Left lung (tissue), 10 donors: ENCODE results near the gene FLYWCH2. TPM values are rescaled to one million over a fixed set of nuclear protein-coding genes. Genes with fewer than 3 reads are reported as not detected.
A peak's percentile ranks its signal among the peaks of the same experiment; 100 is the strongest.

Experiments used
- ATAC-seq: fragments of 200-7000 bp; cut with Tn5 transposase; one replicate; pipeline ENCODE4 v1.9.1; 2020; ENCODE audit warnings: moderate library complexity
- DNase-seq, 4 donors: peaks; one replicate each; pipeline ENCODE4 v3.0.0-alpha.2; 2013 to 2020
- H3K27ac ChIP-seq, 2 donors: fragments of 200-600 bp; sonication (generic) in 1 of 2; one replicate each; pipeline versions ENCODE4 v1.5.0 to v1.8.0; 2020 to 2021
- H3K27me3 ChIP-seq, 2 donors: fragments of 200-600 bp; sonication (generic) in 1 of 2; one replicate each; pipeline versions ENCODE4 v1.5.0 to v1.8.0; 2020 to 2021
- H3K36me3 ChIP-seq, 2 donors: fragments of 200-600 bp; sonication (generic) in 1 of 2; one replicate each; pipeline versions ENCODE4 v1.5.0 to v1.8.0; 2020 to 2021
- H3K4me1 ChIP-seq, 2 donors: fragments of 200-600 bp; one replicate each; pipeline ENCODE4 v1.8.0; 2021
- H3K4me3 ChIP-seq, 2 donors: fragments of 200-600 bp; sonication (generic) in 1 of 2; one replicate each; pipeline versions ENCODE4 v1.5.0 to v1.8.0; 2020 to 2021; ENCODE audit warnings: mild to moderate bottlenecking in 1 of 2
- H3K9me3 ChIP-seq, 2 donors: fragments of 200-600 bp; sonication (generic) in 1 of 2; one replicate each; pipeline versions ENCODE4 v1.5.0 to v1.8.0; 2020 to 2021
- CTCF ChIP-seq, 2 donors: fragments of 200-600 bp; sonication (generic) in 1 of 2; IDR thresholded peaks; one replicate each; pipeline versions ENCODE4 v1.5.0 to v1.8.0; 2021; ENCODE audit warnings: antibody characterized with exemption in 2 of 2
- intact Hi-C, 2 donors: fragments of 100-400 bp; cut with DNase I; formaldehyde crosslinking; loops; one replicate each; pipeline versions ENCODE4 v1.11.2 to v1.14.2; 2022
- polyA plus RNA-seq, 6 donors: library from polyadenylated mRNA; unstranded; fragments of 120-200 nt; gene quantifications; one replicate each; pipeline ENCODE4 v1.2.1, GENCODE V29; 2013; ENCODE audit not compliant: insufficient read length in 6 of 6
- total RNA-seq, 2 donors: library from RNA; stranded (reverse); fragmentation: NEBNext Ultra II Directional; extraction: Animal tissue kit (Norgen Biotek cat#: 25700); gene quantifications; one replicate each; pipeline ENCODE4 v1.2.1, GENCODE V29; 2021
- donor health status: DM: no; HTN: yes; CAD: no.
- donor health status: DM: no; HTN: no; CAD: no.

The FLYWCH2 gene
- total and polyA plus RNA-seq, 8 donors: 15.6 to 24.5 (median 20.9) TPM

- DNase-seq (peak in 2 of 4 donors; percentile 64 to 90), ATAC-seq (peak; percentile 36)
- H3K4me3 ChIP-seq: peak overlapping the region; percentile 72 to 88
- no peaks in the 10 kb centered on the region for H3K36me3 ChIP-seq
- peaks cover 7 to 16% of the 10 kb centered on the region in 2 donors for H3K4me1 ChIP-seq
- H3K9me3 ChIP-seq: no peaks in the 10 kb centered on the region
- H3K27me3 ChIP-seq: no peaks in the 10 kb centered on the region
- intact Hi-C loops: no loop called here
- peak overlapping the region; percentile 87 to 92 for H3K27ac ChIP-seq
- no peak for TF ChIP-seq CTCF (IDR thresholded peaks at IDR 0.05)
These were observed 999 bp upstream of the FLYWCH2 start for GRCh38 chr16:2881783-2882649.

DNA sequence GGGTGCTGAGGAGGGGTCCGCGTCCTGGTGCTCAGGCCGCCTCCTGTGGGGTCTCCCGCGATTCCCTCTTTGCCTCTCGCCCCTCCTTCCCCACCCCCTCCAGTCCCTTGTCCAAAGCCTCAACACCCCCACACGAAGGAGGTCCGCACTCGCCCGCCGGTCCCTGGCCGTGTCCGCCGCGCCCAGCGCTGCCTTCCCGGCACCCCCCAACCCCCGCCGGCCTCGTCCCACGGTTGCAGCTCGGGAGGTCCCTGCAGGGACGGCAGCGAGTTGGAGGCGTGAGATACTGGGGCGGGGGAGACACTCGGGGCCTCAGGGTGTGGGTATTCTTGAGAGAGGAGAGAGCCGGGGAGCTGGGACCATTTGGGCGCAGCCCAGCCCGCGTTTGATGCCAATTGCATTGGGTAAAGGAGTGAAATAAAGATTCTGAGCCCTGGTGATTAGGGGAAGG lies 468 bp downstream of the FLYWCH2 start:
- DNase-seq: peak in 1 of 4 donors; percentile 87
- H3K27me3 ChIP-seq: no peaks in the 10 kb centered on the region
- peaks cover 7 to 16% of the 10 kb centered on the region in 2 donors for H3K4me1 ChIP-seq
- intact Hi-C loops: no loop called here
- peak; percentile 8 for ATAC-seq
- peak overlapping the region; percentile 72 to 88 for H3K4me3 ChIP-seq
- H3K27ac ChIP-seq: peak overlapping the region; percentile 87 to 92
- no peaks in the 10 kb centered on the region for H3K36me3 ChIP-seq
- no peaks in the 10 kb centered on the region for H3K9me3 ChIP-seq
- TF ChIP-seq CTCF (IDR thresholded peaks at IDR 0.05): no peak

GRCh38 chr16:2884041-2884451 lies 1.0 kb downstream of the FLYWCH2 start:
- ATAC-seq (no peak), DNase-seq (no peak)
- Histone ChIP-seq H3K4me3 (peak overlapping the region; percentile 72 to 88), H3K9me3 (no peaks in the 10 kb centered on the region), H3K27ac (peak overlapping the region in 1 of 2 donors; percentile 92), H3K36me3 (no peaks in the 10 kb centered on the region), H3K27me3 (no peaks in the 10 kb centered on the region), H3K4me1 (peaks cover 7 to 16% of the 10 kb centered on the region in 2 donors)
- TF ChIP-seq CTCF (IDR thresholded peaks at IDR 0.05): no peak
- intact Hi-C loops: no loop called here

DNA sequence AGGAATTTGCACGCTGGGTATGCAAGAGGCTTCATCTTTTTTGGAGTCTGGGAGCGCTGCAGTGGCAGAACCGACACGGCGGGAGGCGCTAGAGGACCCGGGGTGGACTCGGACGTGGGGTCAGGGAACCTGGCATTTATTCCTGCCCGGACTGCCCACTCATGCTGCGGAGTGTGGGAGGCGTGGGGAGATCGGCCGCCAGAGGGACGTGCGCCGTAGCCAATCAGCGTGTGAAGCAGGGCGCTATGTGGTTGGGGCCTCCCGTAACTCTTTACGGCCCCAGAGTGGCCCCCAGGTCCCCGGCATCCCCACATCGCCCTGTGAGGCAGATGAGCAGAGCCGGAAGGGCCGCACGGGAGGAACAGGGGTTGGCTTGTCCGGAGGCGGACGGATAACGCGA lies 11.2 kb downstream of the FLYWCH2 start:
- intact Hi-C loops: no loop called here
- Histone ChIP-seq H3K27me3 (no peaks in the 10 kb centered on the region), H3K9me3 (no peaks in the 10 kb centered on the region), H3K4me3 (no peak overlapping the region), H3K36me3 (peaks cover 0 to 30% of the 10 kb centered on the region in 2 donors), H3K27ac (no peak overlapping the region), H3K4me1 (no peaks in the 10 kb centered on the region)
- TF ChIP-seq CTCF (IDR thresholded peaks at IDR 0.05): no peak
- ATAC-seq (no peak), DNase-seq (peak in 1 of 4 donors; percentile 75)

- no peak overlapping the region for H3K27ac ChIP-seq
- peaks cover 0 to 40% of the 10 kb centered on the region in 2 donors for H3K36me3 ChIP-seq
- DNase-seq (no peak), ATAC-seq (no peak)
- H3K27me3 ChIP-seq: no peaks in the 10 kb centered on the region
- intact Hi-C loops: no loop called here
- no peak overlapping the region for H3K4me3 ChIP-seq
- H3K4me1 ChIP-seq: no peaks in the 10 kb centered on the region
- no peak for TF ChIP-seq CTCF (IDR thresholded peaks at IDR 0.05)
- no peaks in the 10 kb centered on the region for H3K9me3 ChIP-seq
These were observed 12.8 kb downstream of the FLYWCH2 start for GRCh38 chr16:2895813-2896212.
